ENCODE results near the gene SLC30A7. TPM values are rescaled to one million over a fixed set of nuclear protein-coding genes. Genes with fewer than 3 reads are reported as not detected.

The SLC30A7 gene
- total RNA-seq, 1 donor from 2014 or later = 28.2 TPM

DNA sequence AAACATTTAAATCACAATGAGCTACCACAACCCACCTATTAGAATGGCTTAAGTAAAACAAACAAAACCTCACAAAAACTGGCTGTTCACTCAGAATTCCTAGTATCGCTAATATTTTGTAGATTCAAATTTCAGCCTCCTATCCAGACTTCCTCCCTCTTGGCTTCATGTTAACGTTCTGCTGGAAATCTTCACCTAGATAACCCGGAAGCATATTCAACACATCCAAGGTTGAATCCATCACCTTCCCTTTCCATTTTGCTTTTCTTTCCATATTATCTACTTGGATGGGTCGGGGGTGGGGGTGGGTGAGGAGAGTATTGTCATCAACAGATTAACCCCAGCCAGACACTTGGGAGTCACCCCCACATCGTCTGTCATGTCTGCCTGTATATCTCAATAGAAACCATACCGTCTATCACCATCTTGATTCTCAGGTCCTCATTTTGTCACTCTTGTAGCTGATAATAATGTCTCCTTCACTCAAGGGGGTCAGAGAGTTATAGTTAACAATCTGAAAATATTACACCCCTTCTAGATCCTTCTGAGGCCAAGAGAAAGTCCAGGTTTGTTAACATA lies 131.4 kb downstream of the SLC30A7 start:
- Mint-ChIP-seq H3K4me1 (ENCODE audit: low read depth) (peaks cover 22% of the 10 kb centered on the region), H3K27me3 (peaks cover 6% of the 10 kb centered on the region), H3K36me3 (ENCODE audit: insufficient read depth) (peaks cover 6% of the 10 kb centered on the region), H3K9me3 (ENCODE audit: low read depth) (no peaks in the 10 kb centered on the region), H3K4me3 (ENCODE audit: low read depth) (peak overlapping the region; percentile 1), H3K27ac (no peak overlapping the region)
- no peak for DNase-seq (ENCODE audit: low spot score, unreplicated experiment)
- TF ChIP-seq, protein P1, sequence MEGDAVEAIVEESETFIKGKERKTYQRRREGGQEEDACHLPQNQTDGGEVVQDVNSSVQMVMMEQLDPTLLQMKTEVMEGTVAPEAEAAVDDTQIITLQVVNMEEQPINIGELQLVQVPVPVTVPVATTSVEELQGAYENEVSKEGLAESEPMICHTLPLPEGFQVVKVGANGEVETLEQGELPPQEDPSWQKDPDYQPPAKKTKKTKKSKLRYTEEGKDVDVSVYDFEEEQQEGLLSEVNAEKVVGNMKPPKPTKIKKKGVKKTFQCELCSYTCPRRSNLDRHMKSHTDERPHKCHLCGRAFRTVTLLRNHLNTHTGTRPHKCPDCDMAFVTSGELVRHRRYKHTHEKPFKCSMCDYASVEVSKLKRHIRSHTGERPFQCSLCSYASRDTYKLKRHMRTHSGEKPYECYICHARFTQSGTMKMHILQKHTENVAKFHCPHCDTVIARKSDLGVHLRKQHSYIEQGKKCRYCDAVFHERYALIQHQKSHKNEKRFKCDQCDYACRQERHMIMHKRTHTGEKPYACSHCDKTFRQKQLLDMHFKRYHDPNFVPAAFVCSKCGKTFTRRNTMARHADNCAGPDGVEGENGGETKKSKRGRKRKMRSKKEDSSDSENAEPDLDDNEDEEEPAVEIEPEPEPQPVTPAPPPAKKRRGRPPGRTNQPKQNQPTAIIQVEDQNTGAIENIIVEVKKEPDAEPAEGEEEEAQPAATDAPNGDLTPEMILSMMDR (IDR thresholded peaks at IDR 0.05; ENCODE audit: unreplicated experiment) = no peak

DNA sequence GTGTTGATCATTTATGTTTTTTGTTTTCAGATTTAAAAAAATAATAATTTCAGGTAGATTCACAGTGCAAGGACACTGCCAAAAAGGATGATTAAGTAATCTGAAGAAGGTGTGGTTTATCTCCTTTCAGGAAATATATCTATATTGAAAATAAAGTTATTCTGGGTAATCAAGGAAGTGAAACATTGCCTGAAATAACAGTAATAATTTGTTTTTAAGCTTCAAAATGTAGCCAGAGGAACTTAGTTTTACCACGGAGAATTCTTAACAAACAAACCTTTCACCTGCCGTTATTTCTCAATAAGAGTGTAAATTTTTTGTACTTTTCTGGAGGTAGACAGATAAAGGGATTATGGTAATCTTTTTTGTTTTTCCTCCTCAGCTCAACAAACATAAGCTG lies 132.6 kb downstream of the SLC30A7 start:
- peaks cover 4% of the 10 kb centered on the region for H3K36me3 Mint-ChIP-seq (ENCODE audit: insufficient read depth)
- no peaks in the 10 kb centered on the region for H3K9me3 Mint-ChIP-seq (ENCODE audit: low read depth)
- H3K4me1 Mint-ChIP-seq (ENCODE audit: low read depth) = peaks cover 22% of the 10 kb centered on the region
- DNase-seq (ENCODE audit: low spot score, unreplicated experiment) = no peak
- no peak overlapping the region for H3K4me3 Mint-ChIP-seq (ENCODE audit: low read depth)
- H3K27ac Mint-ChIP-seq = no peak overlapping the region
- H3K27me3 Mint-ChIP-seq = peaks cover 6% of the 10 kb centered on the region
- TF ChIP-seq, protein P1 (IDR thresholded peaks at IDR 0.05; ENCODE audit: unreplicated experiment) = no peak

DNA sequence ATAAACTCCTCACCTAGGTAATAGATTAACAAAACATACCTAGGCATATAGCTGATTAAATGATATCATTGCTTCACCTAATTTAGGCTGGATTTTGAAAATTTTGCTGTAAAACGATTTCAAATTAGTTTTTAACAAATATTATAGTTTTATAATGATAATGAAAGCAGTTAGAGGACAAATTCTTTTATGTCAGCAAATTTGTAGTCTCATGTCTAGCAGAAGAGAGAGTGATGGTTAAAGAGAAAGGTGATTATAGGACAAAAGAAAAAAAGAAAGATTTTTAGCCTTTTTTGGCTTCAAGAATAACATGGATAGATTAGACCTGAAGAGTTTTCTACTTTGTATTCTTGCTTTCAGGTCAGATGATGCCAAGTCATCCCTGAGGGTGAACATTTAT lies 133.3 kb downstream of the SLC30A7 start:
- Mint-ChIP-seq H3K4me3 (ENCODE audit: low read depth) (no peak overlapping the region), H3K9me3 (ENCODE audit: low read depth) (no peaks in the 10 kb centered on the region), H3K27ac (no peak overlapping the region), H3K27me3 (peaks cover 6% of the 10 kb centered on the region), H3K36me3 (ENCODE audit: insufficient read depth) (peaks cover 4% of the 10 kb centered on the region), H3K4me1 (ENCODE audit: low read depth) (peaks cover 22% of the 10 kb centered on the region)
- no peak for DNase-seq (ENCODE audit: low spot score, unreplicated experiment)
- TF ChIP-seq, protein P1 (IDR thresholded peaks at IDR 0.05; ENCODE audit: unreplicated experiment) = no peak

DNA sequence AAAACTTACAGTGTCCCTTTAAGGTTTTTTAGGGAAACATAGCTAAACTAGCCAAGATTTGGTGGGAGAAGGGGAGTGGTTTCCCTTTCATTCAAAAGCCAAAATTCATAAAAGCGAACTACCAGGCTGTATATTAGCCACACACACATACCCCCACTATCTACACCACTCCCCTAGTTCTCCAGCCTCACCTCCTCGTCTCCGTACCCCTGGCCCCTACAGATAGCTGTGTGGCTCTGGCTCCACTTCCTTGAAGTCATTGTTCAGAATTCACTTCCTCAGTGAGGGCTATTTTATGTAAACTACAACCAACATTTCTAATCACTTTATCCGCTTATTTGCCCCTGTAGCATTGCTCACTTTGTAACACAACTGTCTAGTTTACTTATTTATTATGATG lies 135.0 kb downstream of the SLC30A7 start:
- Mint-ChIP-seq H3K27ac (no peak overlapping the region), H3K27me3 (peaks cover 6% of the 10 kb centered on the region), H3K9me3 (ENCODE audit: low read depth) (no peaks in the 10 kb centered on the region), H3K36me3 (ENCODE audit: insufficient read depth) (peaks cover 4% of the 10 kb centered on the region), H3K4me3 (ENCODE audit: low read depth) (no peak overlapping the region), H3K4me1 (ENCODE audit: low read depth) (peaks cover 20% of the 10 kb centered on the region)
- no peak for DNase-seq (ENCODE audit: low spot score, unreplicated experiment)
- TF ChIP-seq, protein P1 (IDR thresholded peaks at IDR 0.05; ENCODE audit: unreplicated experiment) = no peak

Other genes with a start within 250 kb of the SLC30A7 start
- gene VCAM1, start 176.3 kb upstream of the SLC30A7 start, total RNA-seq = 0.31 TPM in 1 of 2 replicates, not detected in the other
- 46.3 and 50.4 TPM in 2 replicates for gene EXTL2, start 1.2 kb upstream of the SLC30A7 start, total RNA-seq
- gene DPH5, start 129.7 kb downstream of the SLC30A7 start, total RNA-seq = 45.9 and 48.2 TPM in 2 replicates

Data from progenitor cell of endocrine pancreas (in vitro differentiated cells).